RWPE1 (cell line): ENCODE measurements around the gene FAXC.

Experiments used
- CTCF ChIA-PET: fragments of 350-600 bp; sonication (Branson Sonifier 250); formaldehyde crosslinking; extraction: SDS; loops from one replicate; lab custom pipeline; 2021; lab: Yijun Ruan, JAX
- POLR2A ChIA-PET: fragments of 400-600 bp; formaldehyde crosslinking; extraction: SDS; loops from one replicate; lab custom pipeline; 2020; ENCODE audit warnings: antibody characterized with exemption; ENCODE audit not compliant: low non-redundant PET; lab: Yijun Ruan, JAX
- DNase-seq: peaks from one replicate; pipeline ENCODE4 v3.0.0; 2012; ENCODE audit warnings: low spot score
- H3K27ac ChIP-seq: fragments of 450-650 bp; 2 replicates; pipeline ENCODE4 v1.5.1; 2017
- CTCF ChIP-seq: fragments of 450-650 bp; conservative IDR thresholded peaks from 2 replicates; pipeline ENCODE4 v1.5.1; 2017; ENCODE audit warnings: low read depth, mild to moderate bottlenecking

FAXC gene

GRCh38 chr6:99356641-99357040 lies 7.2 kb upstream of the FAXC start:
- no peak overlapping the region for H3K27ac ChIP-seq
- DNase-seq: no peak
- ChIA-PET POLR2A (no interaction called here), CTCF (no interaction called here)
- TF ChIP-seq CTCF: no peak

- CTCF ChIA-PET: interaction anchor here (0.6 to 0.7 kb wide), 3 partner anchors 113 to 1484 kb away, joined by 3 read pairs; no protein-coding TSS in a partner anchor
- no peak for DNase-seq
- no peak for TF ChIP-seq CTCF
- POLR2A ChIA-PET: no interaction called here
- no peak overlapping the region for H3K27ac ChIP-seq
Measured at GRCh38 chr6:99354983-99355382, 5.5 kb upstream of the FAXC start.

DNA sequence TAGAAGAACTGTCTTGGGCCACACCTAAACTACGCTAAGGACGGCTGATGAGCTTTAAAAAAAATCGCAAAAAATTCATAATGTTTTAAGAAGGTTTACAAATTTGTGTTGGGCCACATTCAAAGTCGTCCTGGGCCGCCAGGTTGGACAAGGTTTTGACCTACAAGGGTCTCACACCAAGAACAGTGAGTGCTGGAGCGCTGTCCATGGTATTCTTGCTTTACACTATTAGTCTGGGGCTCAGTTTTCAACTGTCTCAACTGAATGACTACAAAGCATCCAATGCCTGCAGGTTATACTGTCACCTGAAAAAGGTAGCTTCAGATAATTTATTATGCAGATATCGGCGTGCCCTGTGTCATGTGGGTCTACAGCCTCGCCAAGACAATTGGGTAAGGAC lies 3.7 kb upstream of the FAXC start:
- POLR2A ChIA-PET: no interaction called here
- CTCF ChIA-PET: no interaction called here
- H3K27ac ChIP-seq: no peak overlapping the region
- TF ChIP-seq CTCF: no peak
- no peak for DNase-seq

- no peak overlapping the region for H3K27ac ChIP-seq
- POLR2A ChIA-PET: no interaction called here
- no peak for TF ChIP-seq CTCF
- DNase-seq: no peak
- CTCF ChIA-PET: no interaction called here
Measured at GRCh38 chr6:99350573-99350972, 1.1 kb upstream of the FAXC start.

GRCh38 chr6:99348288-99349170 lies 945 bp downstream of the FAXC start:
- CTCF ChIA-PET: interaction anchor here (0.6 to 1.8 kb wide), 4 partner anchors 11 to 73 kb away, joined by 4 to 9 read pairs (median 5); no protein-coding TSS in a partner anchor
- TF ChIP-seq CTCF: no peak
- no peak for DNase-seq
- no peak overlapping the region for H3K27ac ChIP-seq
- POLR2A ChIA-PET: interaction anchor here (0.6 kb wide), 1 partner anchor 45 kb away, joined by 4 read pairs; the partner anchor contains the start of gene COQ3

GRCh38 chr6:99347804-99348203 lies 1.7 kb downstream of the FAXC start:
- ChIA-PET CTCF (interaction anchor here (0.6 to 1.8 kb wide), 2 partner anchors 13 to 860 kb away, joined by 3 to 9 read pairs; no protein-coding TSS in a partner anchor), POLR2A (no interaction called here)
- no peak for DNase-seq
- TF ChIP-seq CTCF: no peak
- no peak overlapping the region for H3K27ac ChIP-seq
